IMR-90 (cell line): ENCODE results near the gene KLHL6. TPM values are rescaled to one million over a fixed set of nuclear protein-coding genes. Genes with fewer than 3 reads are reported as not detected.

ENCODE experiments used
- ATAC-seq: fragments of 200-7000 bp; cut with Tn5 transposase; 2 replicates; pipeline ENCODE4 v1.9.1; 2020; ENCODE audit warnings: low read depth, mild to moderate bottlenecking, moderate library complexity
- BruUV-seq: library from RNA; stranded (reverse); fragments of 400-500 nt; replicated peaks from 2 replicates; lab custom pipeline; 2021; lab: Mats Ljungman, UMichigan
- CTCF ChIA-PET: fragments of 300-600 bp; formaldehyde crosslinking; extraction: SDS; loops from one replicate; lab custom pipeline; 2021; ENCODE audit warnings: antibody characterized with exemption; lab: Yijun Ruan, JAX
- POLR2A ChIA-PET: fragments of 300-600 bp; sonication (Branson Sonifier 250); formaldehyde crosslinking; loops from one replicate; lab custom pipeline; 2022; ENCODE audit warnings: antibody characterized with exemption; ENCODE audit not compliant: unreplicated experiment; lab: Charles Lee
- DNase-seq: peaks from one replicate; pipeline ENCODE4 v3.0.0; 2013
- H2AFZ ChIP-seq: replicated peaks from 2 replicates; pipeline ENCODE3; 2013; ENCODE audit warnings: low read length, mild to moderate bottlenecking; ENCODE audit not compliant: poor library complexity
- H2AK5ac ChIP-seq: 2 replicates; pipeline ENCODE4 v1.6.1; 2013; ENCODE audit warnings: low read depth, low read length, inconsistent platforms
- H2AK9ac ChIP-seq: replicated peaks from 2 replicates; pipeline ENCODE3; 2013; ENCODE audit warnings: mild to moderate bottlenecking, low read depth, low read length, moderate library complexity; ENCODE audit not compliant: poor library complexity
- H2BK120ac ChIP-seq: 2 replicates; pipeline ENCODE4 v1.6.1; 2013; ENCODE audit warnings: low read depth, low read length, inconsistent platforms
- H2BK15ac ChIP-seq: 3 replicates; pipeline ENCODE4 v1.6.1; 2013; ENCODE audit warnings: low read depth, low read length, inconsistent platforms
- H2BK20ac ChIP-seq: 2 replicates; pipeline ENCODE4 v1.6.1; 2013; ENCODE audit warnings: low read depth, mild to moderate bottlenecking, inconsistent platforms, low read length, moderate library complexity
- H2BK5ac ChIP-seq: 2 replicates; pipeline ENCODE4 v1.6.1; 2013; ENCODE audit warnings: mild to moderate bottlenecking, low read depth, low read length, inconsistent platforms; ENCODE audit not compliant: poor library complexity, severe bottlenecking
- H3K14ac ChIP-seq: replicated peaks from 2 replicates; pipeline ENCODE4 v1.6.1; 2013; ENCODE audit warnings: low read depth, low read length, inconsistent platforms
- H3K18ac ChIP-seq: 2 replicates; pipeline ENCODE4 v1.6.1; 2013; ENCODE audit warnings: low read depth, low read length, control low read depth
- H3K23ac ChIP-seq: 2 replicates; pipeline ENCODE4 v1.6.1; 2013; ENCODE audit warnings: low read depth, low read length, inconsistent platforms
- H3K27ac ChIP-seq: 2 replicates; pipeline ENCODE4 v1.5.1; 2013; ENCODE audit warnings: mild to moderate bottlenecking, control low read depth, low read length; ENCODE audit not compliant: insufficient read depth
- H3K27me3 ChIP-seq: 2 replicates; pipeline ENCODE4 v1.6.1; 2013; ENCODE audit warnings: low read length; ENCODE audit not compliant: control insufficient read depth, insufficient read depth
- H3K36me3 ChIP-seq: 2 replicates; pipeline ENCODE4 v1.6.1; 2013; ENCODE audit warnings: low read length, mixed read lengths; ENCODE audit not compliant: control insufficient read depth, insufficient read depth
- H3K4ac ChIP-seq: 2 replicates; pipeline ENCODE4 v1.6.1; 2013; ENCODE audit warnings: low read depth, low read length, inconsistent platforms
- H3K4me1 ChIP-seq: 2 replicates; pipeline ENCODE4 v1.6.1; 2013; ENCODE audit warnings: low read length, mixed read lengths; ENCODE audit not compliant: control insufficient read depth, insufficient read depth
- H3K4me2 ChIP-seq: 2 replicates; pipeline ENCODE4 v1.6.1; 2013; ENCODE audit warnings: low read depth, mild to moderate bottlenecking, control low read depth, low read length, moderate library complexity
- H3K4me3 ChIP-seq: 2 replicates; pipeline ENCODE4 v1.5.1; 2013; ENCODE audit warnings: low read depth, mild to moderate bottlenecking, control low read depth, low read length, moderate library complexity; ENCODE audit not compliant: insufficient read depth
- H3K56ac ChIP-seq: 2 replicates; pipeline ENCODE4 v1.6.1; 2013; ENCODE audit warnings: low read length, inconsistent platforms; ENCODE audit not compliant: insufficient read depth; ENCODE audit errors: extremely low read depth
- H3K79me1 ChIP-seq, 2 experiments: 2 replicates each; pipeline ENCODE4 v1.6.1; 2013; ENCODE audit warnings: low read length in 2 of 2, inconsistent platforms in 1 of 2, low read depth in 1 of 2
- H3K9ac ChIP-seq: 2 replicates; pipeline ENCODE4 v1.6.1; 2013; ENCODE audit warnings: low read depth, low read length, control low read depth
- H3K9me1 ChIP-seq: 2 replicates; pipeline ENCODE4 v1.6.1; 2013; ENCODE audit warnings: low read length, inconsistent platforms; ENCODE audit not compliant: insufficient read depth
- H3K9me3 ChIP-seq: 2 replicates; pipeline ENCODE4 v1.6.1; 2013; ENCODE audit warnings: low read length; ENCODE audit not compliant: control insufficient read depth, insufficient read depth
- H4K20me1 ChIP-seq: 2 replicates; pipeline ENCODE4 v1.6.1; 2013; ENCODE audit warnings: low read length, inconsistent platforms; ENCODE audit not compliant: insufficient read depth
- H4K5ac ChIP-seq: 2 replicates; pipeline ENCODE4 v1.6.1; 2013; ENCODE audit warnings: mild to moderate bottlenecking, low read depth, low read length, control low read depth
- H4K8ac ChIP-seq, 2 experiments: 2 replicates each; pipeline ENCODE4 v1.6.1; 2013; ENCODE audit warnings: low read depth in 2 of 2, low read length in 2 of 2, control low read depth in 1 of 2, inconsistent platforms in 1 of 2
- H4K91ac ChIP-seq: 2 replicates; pipeline ENCODE4 v1.6.1; 2013; ENCODE audit warnings: low read depth, low read length, inconsistent platforms; ENCODE audit not compliant: insufficient read depth
- CEBPB ChIP-seq: IDR thresholded peaks from 2 replicates; pipeline ENCODE4 v1.6.1; 2012; ENCODE audit warnings: low read depth, low read length, improper control_type of control experiment
- CHD1 ChIP-seq: IDR thresholded peaks from 2 replicates; pipeline ENCODE4 v1.6.1; 2012; ENCODE audit warnings: low read depth, low read length, improper control_type of control experiment
- FOS ChIP-seq: fragments of 150-350 bp; IDR thresholded peaks from 2 replicates; pipeline ENCODE4 v1.6.1; 2016; ENCODE audit warnings: low read depth, low read length
- MAFK ChIP-seq: IDR thresholded peaks from 2 replicates; pipeline ENCODE4 v1.6.1; 2012; ENCODE audit warnings: low read depth, low read length, improper control_type of control experiment
- MAZ ChIP-seq: IDR thresholded peaks from 2 replicates; pipeline ENCODE4 v1.6.1; 2012; ENCODE audit warnings: low read depth, mild to moderate bottlenecking, low read length, improper control_type of control experiment, moderate library complexity, borderline replicate concordance
- NFE2L2 ChIP-seq: fragments of 150-350 bp; IDR thresholded peaks from 2 replicates; pipeline ENCODE4 v1.6.1; 2016; ENCODE audit warnings: low read depth, mild to moderate bottlenecking, low read length
- POLR2A ChIP-seq: IDR thresholded peaks from 2 replicates; pipeline ENCODE4 v1.6.1; 2012; ENCODE audit warnings: mild to moderate bottlenecking, low read depth, low read length
- RAD21 ChIP-seq: IDR thresholded peaks from 2 replicates; pipeline ENCODE4 v1.6.1; 2012; ENCODE audit warnings: low read length, improper control_type of control experiment
- RCOR1 ChIP-seq: IDR thresholded peaks from 2 replicates; pipeline ENCODE4 v1.6.1; 2012; ENCODE audit warnings: mild to moderate bottlenecking, low read length, improper control_type of control experiment; ENCODE audit not compliant: insufficient replicate concordance
- RFX5 ChIP-seq: IDR thresholded peaks from 2 replicates; pipeline ENCODE4 v1.8.0; 2012; ENCODE audit warnings: low read depth, mild to moderate bottlenecking, low read length, moderate library complexity
- SMC3 ChIP-seq: fragments of 150-350 bp; IDR thresholded peaks from 2 replicates; pipeline ENCODE4 v1.6.1; 2016; ENCODE audit warnings: low read depth, mild to moderate bottlenecking, antibody characterized with exemption, low read length, moderate library complexity
- WGBS, 2 experiments: methylation state at CpG; one replicate each; pipeline versions ENCODE4 v1.1.5 to v1.1.7; 2013; ENCODE audit warnings: missing lambda C conversion rate in 2 of 2; ENCODE audit not compliant: insufficient read length in 1 of 2; ENCODE audit errors: extremely low coverage in 2 of 2; 5-methylcytosine and 5-hydroxymethylcytosine counted together
- dilution Hi-C: fragments of 300-500 bp; cut with HindIII; formaldehyde crosslinking; loops from one replicate; pipeline ENCODE4 v1.14.3; 2018; ENCODE audit warnings: low sequenced_read_pairs; ENCODE audit not compliant: unreplicated experiment
- in situ Hi-C: fragments of 300-500 bp; cut with MboI; formaldehyde crosslinking; loops from 3 replicates; pipeline ENCODE4 v1.14.3; 2019; ENCODE audit warnings: low sequenced_read_pairs, inconsistent platforms, mixed read lengths
- intact Hi-C: fragments of 100-400 bp; cut with micrococcal nuclease; formaldehyde crosslinking; loops from 2 replicates; pipeline ENCODE4 v1.10.0; 2022
- polyA plus RNA-seq, 3 experiments: library from polyadenylated mRNA; depleted of rRNA; stranded (reverse); fragments of >200 nt; gene quantifications; 2 replicates each; pipeline ENCODE4 v1.2.3, GENCODE V29; 2012; ENCODE audit warnings: low replicate concordance in 1 of 3
- total RNA-seq: library from RNA; depleted of rRNA; stranded (reverse); fragments of >200 nt; gene quantifications from 2 replicates; pipeline ENCODE4 v1.2.3, GENCODE V29; 2012
- TF ChIP-seq, protein P1 (sequence below): fragments of 150-350 bp; IDR thresholded peaks from 2 replicates; pipeline ENCODE4 v1.6.1; 2016; ENCODE audit warnings: low read depth, mild to moderate bottlenecking, low read length, moderate library complexity, borderline replicate concordance
- TF ChIP-seq, protein P2 (sequence below): fragments of 150-350 bp; IDR thresholded peaks from 2 replicates; pipeline ENCODE4 v1.6.1; 2017; ENCODE audit warnings: mild to moderate bottlenecking, antibody characterized with exemption, low read length, low read depth
- TF ChIP-seq, protein P3 (sequence below): conservative IDR thresholded peaks from 2 replicates; pipeline ENCODE4 v1.5.1; 2012; ENCODE audit warnings: mild to moderate bottlenecking, low read depth, low read length, improper control_type of control experiment

KLHL6 gene
- total and polyA plus RNA-seq, 2 of the 4 experiments (the other 2 are of a cell fraction): not detected

DNA sequence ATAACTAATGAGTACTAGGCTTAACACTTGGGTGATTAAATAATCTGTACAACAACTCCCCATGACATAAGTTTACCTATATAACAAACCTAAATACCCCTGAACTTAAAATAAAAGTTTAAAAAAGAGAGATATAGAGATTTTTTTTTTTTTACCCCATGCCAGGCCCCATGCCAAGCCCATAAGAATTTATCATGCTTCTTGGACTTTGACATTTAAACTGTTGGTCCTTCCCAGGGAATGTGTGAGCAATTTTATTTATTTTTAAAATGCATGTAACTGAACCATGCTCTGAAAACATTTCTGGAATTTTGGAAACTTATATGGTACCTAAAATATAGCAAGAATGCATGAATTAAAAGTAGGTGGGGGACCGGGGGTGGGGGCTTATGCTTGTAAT, 26.3 kb downstream of the KLHL6 start:
- no peak overlapping the region for H2AK9ac ChIP-seq
- H3K23ac ChIP-seq: no peak overlapping the region
- BruUV-seq: no TSS peak
- H3K4me1 ChIP-seq: no peaks in the 10 kb centered on the region
- H4K8ac ChIP-seq: no peak overlapping the region
- ChIA-PET CTCF (no interaction called here), POLR2A (no interaction called here)
- no peak overlapping the region for H2BK5ac ChIP-seq
- in situ Hi-C loops: no loop called here
- H3K4me3 ChIP-seq: no peak overlapping the region
- ATAC-seq: no peak
- DNase-seq: no peak
- intact Hi-C loops: no loop called here
- H3K18ac ChIP-seq: no peak overlapping the region
- no peak overlapping the region for H2BK15ac ChIP-seq
- no peak overlapping the region for H4K5ac ChIP-seq
- no peak overlapping the region for H4K91ac ChIP-seq
- H4K20me1 ChIP-seq: no peaks in the 10 kb centered on the region
- no peak overlapping the region for H3K14ac ChIP-seq
- no peak overlapping the region for H3K4me2 ChIP-seq
- no CpG with 5 or more reads among the region's 1 CpG for WGBS, 2 experiments
- TF ChIP-seq, protein P1, sequence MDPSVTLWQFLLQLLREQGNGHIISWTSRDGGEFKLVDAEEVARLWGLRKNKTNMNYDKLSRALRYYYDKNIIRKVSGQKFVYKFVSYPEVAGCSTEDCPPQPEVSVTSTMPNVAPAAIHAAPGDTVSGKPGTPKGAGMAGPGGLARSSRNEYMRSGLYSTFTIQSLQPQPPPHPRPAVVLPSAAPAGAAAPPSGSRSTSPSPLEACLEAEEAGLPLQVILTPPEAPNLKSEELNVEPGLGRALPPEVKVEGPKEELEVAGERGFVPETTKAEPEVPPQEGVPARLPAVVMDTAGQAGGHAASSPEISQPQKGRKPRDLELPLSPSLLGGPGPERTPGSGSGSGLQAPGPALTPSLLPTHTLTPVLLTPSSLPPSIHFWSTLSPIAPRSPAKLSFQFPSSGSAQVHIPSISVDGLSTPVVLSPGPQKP: no peak
- TF ChIP-seq RAD21 (no peak), SMC3 (no peak), FOS (no peak), MAZ (no peak), CEBPB (no peak), MAFK (no peak), POLR2A (no peak), RFX5 (no peak), NFE2L2 (no peak), CHD1 (no peak), RCOR1 (no peak)
- TF ChIP-seq, protein P2, sequence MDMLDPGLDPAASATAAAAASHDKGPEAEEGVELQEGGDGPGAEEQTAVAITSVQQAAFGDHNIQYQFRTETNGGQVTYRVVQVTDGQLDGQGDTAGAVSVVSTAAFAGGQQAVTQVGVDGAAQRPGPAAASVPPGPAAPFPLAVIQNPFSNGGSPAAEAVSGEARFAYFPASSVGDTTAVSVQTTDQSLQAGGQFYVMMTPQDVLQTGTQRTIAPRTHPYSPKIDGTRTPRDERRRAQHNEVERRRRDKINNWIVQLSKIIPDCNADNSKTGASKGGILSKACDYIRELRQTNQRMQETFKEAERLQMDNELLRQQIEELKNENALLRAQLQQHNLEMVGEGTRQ: no peak
- TF ChIP-seq, protein P3, sequence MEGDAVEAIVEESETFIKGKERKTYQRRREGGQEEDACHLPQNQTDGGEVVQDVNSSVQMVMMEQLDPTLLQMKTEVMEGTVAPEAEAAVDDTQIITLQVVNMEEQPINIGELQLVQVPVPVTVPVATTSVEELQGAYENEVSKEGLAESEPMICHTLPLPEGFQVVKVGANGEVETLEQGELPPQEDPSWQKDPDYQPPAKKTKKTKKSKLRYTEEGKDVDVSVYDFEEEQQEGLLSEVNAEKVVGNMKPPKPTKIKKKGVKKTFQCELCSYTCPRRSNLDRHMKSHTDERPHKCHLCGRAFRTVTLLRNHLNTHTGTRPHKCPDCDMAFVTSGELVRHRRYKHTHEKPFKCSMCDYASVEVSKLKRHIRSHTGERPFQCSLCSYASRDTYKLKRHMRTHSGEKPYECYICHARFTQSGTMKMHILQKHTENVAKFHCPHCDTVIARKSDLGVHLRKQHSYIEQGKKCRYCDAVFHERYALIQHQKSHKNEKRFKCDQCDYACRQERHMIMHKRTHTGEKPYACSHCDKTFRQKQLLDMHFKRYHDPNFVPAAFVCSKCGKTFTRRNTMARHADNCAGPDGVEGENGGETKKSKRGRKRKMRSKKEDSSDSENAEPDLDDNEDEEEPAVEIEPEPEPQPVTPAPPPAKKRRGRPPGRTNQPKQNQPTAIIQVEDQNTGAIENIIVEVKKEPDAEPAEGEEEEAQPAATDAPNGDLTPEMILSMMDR: no peak
- no peaks in the 10 kb centered on the region for H3K79me1 ChIP-seq
- no peak overlapping the region for H3K4ac ChIP-seq
- dilution Hi-C loops: no loop called here
- H2BK20ac ChIP-seq: no peak overlapping the region
- no peaks in the 10 kb centered on the region for H3K9me1 ChIP-seq
- H2BK120ac ChIP-seq: no peak overlapping the region
- H3K27ac ChIP-seq: no peak overlapping the region
- H3K36me3 ChIP-seq: no peaks in the 10 kb centered on the region
- peaks cover 16% of the 10 kb centered on the region for H3K27me3 ChIP-seq
- H3K9me3 ChIP-seq: peaks cover 2% of the 10 kb centered on the region
- H2AFZ ChIP-seq: no peak overlapping the region
- H3K9ac ChIP-seq: no peak overlapping the region
- H2AK5ac ChIP-seq: no peak overlapping the region
- no peak overlapping the region for H3K56ac ChIP-seq
